HepG2 (cell line): ENCODE results near the gene ZNF652. TPM values are rescaled to one million over a fixed set of nuclear protein-coding genes. Genes with fewer than 3 reads are reported as not detected.

Experiments used
- ARID4A ChIP-seq: sonication (generic); formaldehyde crosslinking; IDR thresholded peaks from 2 replicates; pipeline ENCODE4 v1.5.0; 2020; ENCODE audit warnings: mild to moderate bottlenecking, missing genetic modification reagents, borderline replicate concordance
- ASH2L ChIP-seq: fragments of 300-600, 200-600 bp; sonication (generic); IDR thresholded peaks from 2 replicates; pipeline ENCODE4 v1.7.0; 2017; ENCODE audit warnings: low read depth, mild to moderate bottlenecking, moderate library complexity, mixed read lengths, low read length; ENCODE audit not compliant: insufficient read length
- ATF2 ChIP-seq: sonication (generic); formaldehyde crosslinking; IDR thresholded peaks from 2 replicates; pipeline ENCODE4 v1.4.0; 2020; ENCODE audit warnings: missing genetic modification reagents
- CBFB ChIP-seq: sonication (generic); formaldehyde crosslinking; IDR thresholded peaks from 2 replicates; pipeline ENCODE4 v1.4.0; 2020; ENCODE audit warnings: missing genetic modification reagents
- CENPT ChIP-seq: sonication (generic); formaldehyde crosslinking; IDR thresholded peaks from 2 replicates; pipeline ENCODE4 v1.8.0; 2022; ENCODE audit warnings: low read depth, mild to moderate bottlenecking, moderate library complexity, missing genetic modification reagents
- DNMT1 ChIP-seq: sonication (generic); formaldehyde crosslinking; IDR thresholded peaks from 2 replicates; pipeline ENCODE4 v1.5.1; 2020; ENCODE audit warnings: mild to moderate bottlenecking, missing genetic modification reagents
- HOMEZ ChIP-seq: IDR thresholded peaks from 2 replicates; pipeline ENCODE4 v1.6.1; 2016; ENCODE audit warnings: low read depth
- MYC ChIP-seq: sonication (generic); formaldehyde crosslinking; IDR thresholded peaks from 2 replicates; pipeline ENCODE4 v1.9.0; 2021; ENCODE audit warnings: missing genetic modification reagents, borderline replicate concordance
- SAFB2 ChIP-seq: sonication (generic); formaldehyde crosslinking; IDR thresholded peaks from 2 replicates; pipeline ENCODE4 v1.5.1; 2020; ENCODE audit warnings: missing genetic modification reagents, low read depth, mild to moderate bottlenecking, borderline replicate concordance
- SAP130 ChIP-seq: IDR thresholded peaks from 2 replicates; pipeline ENCODE4 v1.6.1; 2016; ENCODE audit warnings: low read depth
- SNRNP70 ChIP-seq: fragments of 200-400 bp; formaldehyde crosslinking; IDR thresholded peaks from 2 replicates; pipeline ENCODE4 v1.6.1; 2017; ENCODE audit warnings: mild to moderate bottlenecking, low read depth, low read length, moderate library complexity
- SOX5 ChIP-seq: IDR thresholded peaks from 2 replicates; pipeline ENCODE4 v1.6.1; 2016; ENCODE audit warnings: borderline replicate concordance
- SP1 ChIP-seq, 2 experiments: fragments of 450-650 bp in 1 of 2; sonication (generic) in 1 of 2; formaldehyde crosslinking in 1 of 2; IDR thresholded peaks; 2 replicates each; pipeline versions ENCODE4 v1.4.0 to v1.6.1; 2016 to 2020; ENCODE audit warnings: missing genetic modification reagents in 1 of 2
- SPEN ChIP-seq: sonication (generic); formaldehyde crosslinking; IDR thresholded peaks from 2 replicates; pipeline ENCODE4 v1.5.1; 2020; ENCODE audit warnings: low read depth, mild to moderate bottlenecking, missing genetic modification reagents
- ZFP62 ChIP-seq: sonication (generic); formaldehyde crosslinking; IDR thresholded peaks from 2 replicates; pipeline ENCODE4 v1.4.0; 2020; ENCODE audit warnings: missing genetic modification reagents
- ZNF12 ChIP-seq: sonication (generic); formaldehyde crosslinking; IDR thresholded peaks from 2 replicates; pipeline ENCODE4 v1.5.0; 2020; ENCODE audit warnings: missing genetic modification reagents
- ZNF207 ChIP-seq: fragments of 450-650 bp; IDR thresholded peaks from 2 replicates; pipeline ENCODE4 v1.6.1; 2016; ENCODE audit warnings: antibody characterized with exemption, borderline replicate concordance
- ZNF317 ChIP-seq: sonication (generic); formaldehyde crosslinking; IDR thresholded peaks from 2 replicates; pipeline ENCODE4 v1.5.0; 2020; ENCODE audit warnings: mild to moderate bottlenecking, missing genetic modification reagents
- ZNF326 ChIP-seq: sonication (generic); formaldehyde crosslinking; IDR thresholded peaks from 2 replicates; pipeline ENCODE4 v1.4.0; 2020; ENCODE audit warnings: missing genetic modification reagents, borderline replicate concordance
- ZNF746 ChIP-seq: sonication (generic); formaldehyde crosslinking; IDR thresholded peaks from 2 replicates; pipeline ENCODE4 v1.8.0; 2022; ENCODE audit warnings: mild to moderate bottlenecking, missing genetic modification reagents
- ZNF747 ChIP-seq: sonication (generic); formaldehyde crosslinking; IDR thresholded peaks from 2 replicates; pipeline ENCODE4 v1.8.1; 2023; ENCODE audit warnings: missing genetic modification reagents, mild to moderate bottlenecking, borderline replicate concordance
- ZNF766 ChIP-seq: sonication (generic); formaldehyde crosslinking; IDR thresholded peaks from 2 replicates; pipeline ENCODE4 v1.5.0; 2020; ENCODE audit warnings: missing genetic modification reagents, borderline replicate concordance
- polyA plus RNA-seq, 8 experiments: library from polyadenylated mRNA; depleted of rRNA in 3 of 8; stranded (reverse) in 7 of 8; unstranded in 1 of 8; fragments of >200 nt; fragmentation: Illumina TruSeq in 4 of 8; extraction: Trizol in 4 of 8; gene quantifications; 2 replicates each; pipeline versions ENCODE4 v1.2.1 to v1.2.3, GENCODE V29; 2011 to 2016; ENCODE audit warnings: low read depth in 4 of 8, missing spikeins in 1 of 8, mixed read lengths in 1 of 8; ENCODE audit not compliant: insufficient read depth in 1 of 8
- total RNA-seq, 5 experiments: library from RNA; depleted of rRNA; stranded (reverse); fragments of >200 nt; fragmentation: Illumina TruSeq; extraction: Trizol; gene quantifications; 2 replicates each; pipeline ENCODE4 v1.2.3, GENCODE V29; 2016; ENCODE audit warnings: low read depth in 1 of 5

The ZNF652 gene
- total and polyA plus RNA-seq, 2 of the 13 experiments (the other 11 are each of a cell fraction or from before 2014, with no cell fraction given) = 16.2 to 30.2 TPM

GRCh38 chr17:49361902-49362722 lies at the start of gene ZNF652 (continued):
- TF ChIP-seq ASH2L = no peak
- peak; percentile 42; the same call in 1 of the 2 replicates for TF ChIP-seq DNMT1 (CRISPR knock-in tag)
- peak; percentile 43; the same call in 1 of the 2 replicates for TF ChIP-seq MYC (CRISPR knock-in tag)
- no peak for TF ChIP-seq ZNF326 (CRISPR knock-in tag)
- TF ChIP-seq ARID4A (CRISPR knock-in tag) = peak; percentile 54; the same call in 1 of the 2 replicates
- no peak; the same call in 1 of the 2 replicates for TF ChIP-seq ZNF746 (CRISPR knock-in tag)
- TF ChIP-seq CBFB (CRISPR knock-in tag) = no peak
- peak; percentile 50; the same call in 1 of the 2 replicates for TF ChIP-seq ZNF747 (CRISPR knock-in tag)
- TF ChIP-seq ZNF317 (CRISPR knock-in tag) = no peak; the same call in 1 of the 2 replicates
- no peak for TF ChIP-seq ZNF207
- TF ChIP-seq SAP130 (CRISPR knock-in tag) = peak; percentile 81
- peak; percentile 53 for TF ChIP-seq SOX5 (CRISPR knock-in tag)
- peak; percentile 40; the same call in 1 of the 2 replicates for TF ChIP-seq HOMEZ
- no peak for TF ChIP-seq SP1 (IDR thresholded peaks at IDR 0.05)
- TF ChIP-seq SP1 (CRISPR knock-in tag; IDR thresholded peaks at IDR 0.05) = 0 out of 2 replicates have a peak, but pooled peaks have one; percentile 40
- TF ChIP-seq CENPT (CRISPR knock-in tag) = 0 out of 2 replicates have a peak, but pooled peaks have one; percentile 13
- TF ChIP-seq SNRNP70 = no peak
- peak; percentile 62; the same call in 1 of the 2 replicates for TF ChIP-seq SAFB2
- TF ChIP-seq ZNF766 = no peak
- TF ChIP-seq ATF2 (CRISPR knock-in tag) = 0 out of 2 replicates have a peak, but pooled peaks have one; percentile 11
- no peak for TF ChIP-seq ZNF12 (CRISPR knock-in tag)
- TF ChIP-seq SPEN (CRISPR knock-in tag) = peak; percentile 45; the same call in 1 of the 2 replicates
- TF ChIP-seq ZFP62 = no peak
